Measurements from ENCODE around the gene AGTRAP. TPM values are rescaled to one million over a fixed set of nuclear protein-coding genes. Genes with fewer than 3 reads are reported as not detected.
A peak's percentile ranks its signal among the peaks of the same experiment; 100 is the strongest.

AGTRAP gene
- total and polyA plus RNA-seq, 9 of the 15 experiments (the other 6 are each of a cell fraction or from before 2014, with no cell fraction given): 26.8 to 105 (median 57.5) TPM

DNA sequence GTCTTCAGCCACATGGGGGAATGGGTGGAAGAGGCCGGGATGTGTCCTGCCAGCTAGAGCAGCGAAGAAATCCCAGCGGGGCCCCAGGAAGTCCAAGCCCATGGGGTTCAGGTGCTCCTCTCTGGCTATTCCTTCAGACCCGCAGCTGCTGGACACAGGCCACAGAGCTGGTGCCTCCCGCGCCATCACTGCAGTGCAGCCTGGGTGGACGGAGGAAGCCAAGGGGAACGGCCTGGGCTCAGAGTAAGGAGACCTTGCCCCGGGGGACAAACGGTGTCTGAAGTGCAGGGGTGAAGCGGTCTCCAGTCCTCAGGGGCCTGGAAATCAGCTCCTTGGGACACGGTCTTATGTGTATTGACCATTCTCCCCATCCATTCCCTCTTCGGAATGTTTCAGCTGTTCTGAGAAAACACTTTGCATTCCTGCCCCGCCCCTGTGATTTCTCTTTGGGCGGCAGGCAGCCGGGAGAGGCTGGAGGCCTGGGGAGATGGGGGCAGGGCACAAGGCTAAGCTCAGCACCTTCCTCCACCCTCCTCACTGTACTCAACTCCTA is 51.4 kb downstream of the AGTRAP start:
- CTCF ChIA-PET (ENCODE audit: low intra/inter-chr PET ratio): no interaction called here
- intact Hi-C loops (cut with micrococcal nuclease) (no loop called here), in situ Hi-C loops (cut with MboI) (no loop called here)
- peak overlapping the region; percentile 80 for H3K27ac ChIP-seq (ENCODE audit: extremely low read depth, low read depth, low read length)
- H3K36me3 ChIP-seq (ENCODE audit: control insufficient read depth, insufficient read depth, low read length): peaks cover 48% of the 10 kb centered on the region
- 45% methylated on average over 16 of the region's 16 CpGs for WGBS (ENCODE audit: insufficient coverage, low coverage, missing lambda C conversion rate)
- FAIRE-seq (no peak), DNase-seq (ENCODE audit: extremely low read depth in 1 of 4, low spot score in 3 of 4) (peak in 1 of 4 experiments; percentile 70), ATAC-seq (peak; percentile 55)
- no peak overlapping the region for H3K4me3 ChIP-seq
- POLR2A ChIA-PET: interaction anchor here (0.6 to 7.6 kb wide), 19 partner anchors 9 to 1747 kb away, joined by 3 to 115 read pairs (median 4); partner anchors contain the start of genes C1orf167, CLCN6, FBXO6 and MTHFR
- H2AFZ ChIP-seq (ENCODE audit: low read depth, low read length): no peak overlapping the region
- no peaks in the 10 kb centered on the region for H3K9me1 ChIP-seq (ENCODE audit: control insufficient read depth, insufficient read depth, low read length)
- H4K20me1 ChIP-seq (replicated peaks; ENCODE audit: control insufficient read depth, insufficient read depth, low read length): no peaks in the 10 kb centered on the region
- no TSS peak for BruUV-seq (replicated peaks)
- no peaks in the 10 kb centered on the region for H3K27me3 ChIP-seq (ENCODE audit: control insufficient read depth in 2 of 2, insufficient read depth in 2 of 2, low read length in 2 of 2)
- H3K79me2 ChIP-seq (ENCODE audit: control insufficient read depth, insufficient read depth, low read length): peaks cover 9% of the 10 kb centered on the region; the same call in 2 of the 3 replicates
- H3K9me3 ChIP-seq (replicated peaks; ENCODE audit: control insufficient read depth, insufficient read depth, low read depth, low read length): no peaks in the 10 kb centered on the region
- H3K4me2 ChIP-seq (ENCODE audit: insufficient read depth, low read length): peak overlapping the region; percentile 20
- H3K4me1 ChIP-seq (replicated peaks in 1 of 2; ENCODE audit: control insufficient read depth in 2 of 2, insufficient read depth in 2 of 2, low read length in 2 of 2): peaks cover 66 to 83% of the 10 kb centered on the region in 2 experiments
- peak overlapping the region; percentile 27 to 74; a peak in 3 of 4 replicates for H3K9ac ChIP-seq (ENCODE audit: insufficient read depth in 1 of 2, low read depth in 2 of 2, low read length in 2 of 2)
- TF ChIP-seq ZNF121 (CRISPR knock-in tag; conservative IDR thresholded peaks at IDR 0.05) (no peak), RB1 (IDR thresholded peaks at IDR 0.05; ENCODE audit: low read depth) (no peak)
- TF ChIP-seq, protein P1, sequence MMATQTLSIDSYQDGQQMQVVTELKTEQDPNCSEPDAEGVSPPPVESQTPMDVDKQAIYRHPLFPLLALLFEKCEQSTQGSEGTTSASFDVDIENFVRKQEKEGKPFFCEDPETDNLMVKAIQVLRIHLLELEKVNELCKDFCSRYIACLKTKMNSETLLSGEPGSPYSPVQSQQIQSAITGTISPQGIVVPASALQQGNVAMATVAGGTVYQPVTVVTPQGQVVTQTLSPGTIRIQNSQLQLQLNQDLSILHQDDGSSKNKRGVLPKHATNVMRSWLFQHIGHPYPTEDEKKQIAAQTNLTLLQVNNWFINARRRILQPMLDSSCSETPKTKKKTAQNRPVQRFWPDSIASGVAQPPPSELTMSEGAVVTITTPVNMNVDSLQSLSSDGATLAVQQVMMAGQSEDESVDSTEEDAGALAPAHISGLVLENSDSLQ (IDR thresholded peaks at IDR 0.05): no peak
- TF ChIP-seq, protein P2, sequence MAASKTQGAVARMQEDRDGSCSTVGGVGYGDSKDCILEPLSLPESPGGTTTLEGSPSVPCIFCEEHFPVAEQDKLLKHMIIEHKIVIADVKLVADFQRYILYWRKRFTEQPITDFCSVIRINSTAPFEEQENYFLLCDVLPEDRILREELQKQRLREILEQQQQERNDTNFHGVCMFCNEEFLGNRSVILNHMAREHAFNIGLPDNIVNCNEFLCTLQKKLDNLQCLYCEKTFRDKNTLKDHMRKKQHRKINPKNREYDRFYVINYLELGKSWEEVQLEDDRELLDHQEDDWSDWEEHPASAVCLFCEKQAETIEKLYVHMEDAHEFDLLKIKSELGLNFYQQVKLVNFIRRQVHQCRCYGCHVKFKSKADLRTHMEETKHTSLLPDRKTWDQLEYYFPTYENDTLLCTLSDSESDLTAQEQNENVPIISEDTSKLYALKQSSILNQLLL (CRISPR knock-in tag; IDR thresholded peaks at IDR 0.05; ENCODE audit: borderline replicate concordance): no peak
- TF ChIP-seq, protein P3, sequence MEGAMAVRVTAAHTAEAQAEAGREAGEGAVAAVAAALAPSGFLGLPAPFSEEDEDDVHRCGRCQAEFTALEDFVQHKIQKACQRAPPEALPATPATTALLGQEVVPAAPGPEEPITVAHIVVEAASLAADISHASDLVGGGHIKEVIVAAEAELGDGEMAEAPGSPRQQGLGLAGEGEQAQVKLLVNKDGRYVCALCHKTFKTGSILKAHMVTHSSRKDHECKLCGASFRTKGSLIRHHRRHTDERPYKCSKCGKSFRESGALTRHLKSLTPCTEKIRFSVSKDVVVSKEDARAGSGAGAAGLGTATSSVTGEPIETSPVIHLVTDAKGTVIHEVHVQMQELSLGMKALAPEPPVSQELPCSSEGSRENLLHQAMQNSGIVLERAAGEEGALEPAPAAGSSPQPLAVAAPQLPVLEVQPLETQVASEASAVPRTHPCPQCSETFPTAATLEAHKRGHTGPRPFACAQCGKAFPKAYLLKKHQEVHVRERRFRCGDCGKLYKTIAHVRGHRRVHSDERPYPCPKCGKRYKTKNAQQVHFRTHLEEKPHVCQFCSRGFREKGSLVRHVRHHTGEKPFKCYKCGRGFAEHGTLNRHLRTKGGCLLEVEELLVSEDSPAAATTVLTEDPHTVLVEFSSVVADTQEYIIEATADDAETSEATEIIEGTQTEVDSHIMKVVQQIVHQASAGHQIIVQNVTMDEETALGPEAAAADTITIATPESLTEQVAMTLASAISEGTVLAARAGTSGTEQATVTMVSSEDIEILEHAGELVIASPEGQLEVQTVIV (CRISPR knock-in tag; IDR thresholded peaks at IDR 0.05; ENCODE audit: borderline replicate concordance): no peak
- TF ChIP-seq, protein P4, sequence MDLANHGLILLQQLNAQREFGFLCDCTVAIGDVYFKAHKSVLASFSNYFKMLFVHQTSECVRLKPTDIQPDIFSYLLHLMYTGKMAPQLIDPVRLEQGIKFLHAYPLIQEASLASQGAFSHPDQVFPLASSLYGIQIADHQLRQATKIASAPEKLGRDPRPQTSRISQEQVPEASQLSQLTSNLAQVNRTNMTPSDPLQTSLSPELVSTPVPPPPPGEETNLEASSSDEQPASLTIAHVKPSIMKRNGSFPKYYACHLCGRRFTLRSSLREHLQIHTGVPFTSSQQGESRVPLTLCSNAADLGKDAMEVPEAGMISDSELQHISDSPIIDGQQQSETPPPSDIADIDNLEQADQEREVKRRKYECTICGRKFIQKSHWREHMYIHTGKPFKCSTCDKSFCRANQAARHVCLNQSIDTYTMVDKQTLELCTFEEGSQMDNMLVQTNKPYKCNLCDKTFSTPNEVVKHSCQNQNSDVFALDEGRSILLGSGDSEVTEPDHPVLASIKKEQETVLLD (IDR thresholded peaks at IDR 0.05): no peak
- TF ChIP-seq, protein P5, sequence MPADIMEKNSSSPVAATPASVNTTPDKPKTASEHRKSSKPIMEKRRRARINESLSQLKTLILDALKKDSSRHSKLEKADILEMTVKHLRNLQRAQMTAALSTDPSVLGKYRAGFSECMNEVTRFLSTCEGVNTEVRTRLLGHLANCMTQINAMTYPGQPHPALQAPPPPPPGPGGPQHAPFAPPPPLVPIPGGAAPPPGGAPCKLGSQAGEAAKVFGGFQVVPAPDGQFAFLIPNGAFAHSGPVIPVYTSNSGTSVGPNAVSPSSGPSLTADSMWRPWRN (IDR thresholded peaks at IDR 0.05; ENCODE audit: low read depth): no peak
- TF ChIP-seq, protein P6, sequence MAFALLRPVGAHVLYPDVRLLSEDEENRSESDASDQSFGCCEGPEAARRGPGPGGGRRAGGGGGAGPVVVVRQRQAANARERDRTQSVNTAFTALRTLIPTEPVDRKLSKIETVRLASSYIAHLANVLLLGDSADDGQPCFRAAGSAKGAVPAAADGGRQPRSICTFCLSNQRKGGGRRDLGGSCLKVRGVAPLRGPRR (CRISPR knock-in tag; IDR thresholded peaks at IDR 0.05): no peak
- TF ChIP-seq, protein P7, sequence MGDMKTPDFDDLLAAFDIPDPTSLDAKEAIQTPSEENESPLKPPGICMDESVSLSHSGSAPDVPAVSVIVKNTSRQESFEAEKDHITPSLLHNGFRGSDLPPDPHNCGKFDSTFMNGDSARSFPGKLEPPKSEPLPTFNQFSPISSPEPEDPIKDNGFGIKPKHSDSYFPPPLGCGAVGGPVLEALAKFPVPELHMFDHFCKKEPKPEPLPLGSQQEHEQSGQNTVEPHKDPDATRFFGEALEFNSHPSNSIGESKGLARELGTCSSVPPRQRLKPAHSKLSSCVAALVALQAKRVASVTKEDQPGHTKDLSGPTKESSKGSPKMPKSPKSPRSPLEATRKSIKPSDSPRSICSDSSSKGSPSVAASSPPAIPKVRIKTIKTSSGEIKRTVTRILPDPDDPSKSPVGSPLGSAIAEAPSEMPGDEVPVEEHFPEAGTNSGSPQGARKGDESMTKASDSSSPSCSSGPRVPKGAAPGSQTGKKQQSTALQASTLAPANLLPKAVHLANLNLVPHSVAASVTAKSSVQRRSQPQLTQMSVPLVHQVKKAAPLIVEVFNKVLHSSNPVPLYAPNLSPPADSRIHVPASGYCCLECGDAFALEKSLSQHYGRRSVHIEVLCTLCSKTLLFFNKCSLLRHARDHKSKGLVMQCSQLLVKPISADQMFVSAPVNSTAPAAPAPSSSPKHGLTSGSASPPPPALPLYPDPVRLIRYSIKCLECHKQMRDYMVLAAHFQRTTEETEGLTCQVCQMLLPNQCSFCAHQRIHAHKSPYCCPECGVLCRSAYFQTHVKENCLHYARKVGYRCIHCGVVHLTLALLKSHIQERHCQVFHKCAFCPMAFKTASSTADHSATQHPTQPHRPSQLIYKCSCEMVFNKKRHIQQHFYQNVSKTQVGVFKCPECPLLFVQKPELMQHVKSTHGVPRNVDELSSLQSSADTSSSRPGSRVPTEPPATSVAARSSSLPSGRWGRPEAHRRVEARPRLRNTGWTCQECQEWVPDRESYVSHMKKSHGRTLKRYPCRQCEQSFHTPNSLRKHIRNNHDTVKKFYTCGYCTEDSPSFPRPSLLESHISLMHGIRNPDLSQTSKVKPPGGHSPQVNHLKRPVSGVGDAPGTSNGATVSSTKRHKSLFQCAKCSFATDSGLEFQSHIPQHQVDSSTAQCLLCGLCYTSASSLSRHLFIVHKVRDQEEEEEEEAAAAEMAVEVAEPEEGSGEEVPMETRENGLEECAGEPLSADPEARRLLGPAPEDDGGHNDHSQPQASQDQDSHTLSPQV (IDR thresholded peaks at IDR 0.05): peak; percentile 76
